Ectodermal cell (in vitro differentiated cells): Measurements from ENCODE around the gene NTN1.

Experiments
- H3K27ac ChIP-seq: 2 replicates; pipeline ENCODE4 v1.7.0; 2013; ENCODE audit warnings: mild to moderate bottlenecking, low read depth, low read length; ENCODE audit not compliant: insufficient read depth, poor library complexity, severe bottlenecking
- H3K27me3 ChIP-seq: 2 replicates; pipeline ENCODE4 v1.7.0; 2013; ENCODE audit warnings: mild to moderate bottlenecking, low read length; ENCODE audit not compliant: insufficient read depth, control insufficient read depth, poor library complexity, severe bottlenecking
- H3K36me3 ChIP-seq: one replicate; pipeline ENCODE4 v1.7.0; 2013; ENCODE audit warnings: low read length; ENCODE audit not compliant: control insufficient read depth, insufficient read depth
- H3K4me1 ChIP-seq: one replicate; pipeline ENCODE4 v1.7.0; 2013; ENCODE audit warnings: low read length; ENCODE audit not compliant: control insufficient read depth, insufficient read depth
- H3K4me3 ChIP-seq: 2 replicates; pipeline ENCODE4 v1.7.0; 2013; ENCODE audit warnings: low read depth, low read length, control low read depth; ENCODE audit not compliant: insufficient read depth
- H3K9me3 ChIP-seq: 2 replicates; pipeline ENCODE4 v1.7.0; 2013; ENCODE audit warnings: mild to moderate bottlenecking, low read length, moderate library complexity; ENCODE audit not compliant: control insufficient read depth
- WGBS, 2 experiments: methylation state at CpG; one replicate each; pipeline ENCODE4 v1.1.7; 2013; ENCODE audit warnings: missing lambda C conversion rate in 2 of 2; 5-methylcytosine and 5-hydroxymethylcytosine counted together

Gene NTN1

DNA sequence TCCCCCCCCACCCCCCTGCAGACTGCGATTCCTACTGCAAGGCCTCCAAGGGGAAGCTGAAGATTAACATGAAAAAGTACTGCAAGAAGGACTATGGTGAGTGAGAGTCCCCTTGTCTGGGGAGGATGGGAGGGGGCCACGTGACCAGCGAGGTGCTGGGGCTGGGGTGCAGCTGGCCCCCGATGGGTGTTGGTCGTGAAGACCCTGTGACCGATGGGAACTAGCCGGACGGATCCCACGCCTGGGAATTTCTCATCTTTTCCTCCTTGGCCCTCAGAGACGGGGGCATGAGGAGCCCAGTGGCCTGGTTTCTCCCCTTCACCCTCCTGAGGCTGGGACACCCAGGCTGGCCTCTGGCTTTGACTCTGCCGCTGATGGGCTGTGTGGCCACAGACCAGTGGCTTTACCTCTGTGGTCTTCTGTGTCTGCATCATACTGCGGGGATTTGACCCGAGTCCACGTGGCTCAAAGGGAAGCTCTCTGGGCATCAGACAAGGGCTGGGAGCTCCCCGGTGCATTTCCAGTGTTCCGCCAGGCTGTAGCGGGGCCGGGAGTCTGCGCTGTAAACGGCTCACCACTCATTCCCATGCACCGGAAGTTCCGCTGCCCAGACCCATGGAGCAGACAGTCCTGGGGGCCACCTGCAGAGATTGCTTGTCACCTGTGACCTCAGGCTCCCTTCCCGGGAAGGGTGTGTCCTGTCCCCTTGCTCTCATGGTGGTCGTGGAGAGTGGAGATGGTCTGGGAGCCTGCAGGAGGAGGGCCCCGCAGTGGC, 200.0 kb downstream of the NTN1 start:
- Histone ChIP-seq H3K27ac (peak overlapping the region; percentile 27), H3K27me3 (peaks cover 84% of the 10 kb centered on the region), H3K4me1 (peaks cover 32% of the 10 kb centered on the region), H3K9me3 (no peaks in the 10 kb centered on the region), H3K4me3 (no peak overlapping the region), H3K36me3 (no peaks in the 10 kb centered on the region)
- 67 to 70% methylated on average over 24 to 25 of the region's 25 CpGs for WGBS, 2 experiments

DNA sequence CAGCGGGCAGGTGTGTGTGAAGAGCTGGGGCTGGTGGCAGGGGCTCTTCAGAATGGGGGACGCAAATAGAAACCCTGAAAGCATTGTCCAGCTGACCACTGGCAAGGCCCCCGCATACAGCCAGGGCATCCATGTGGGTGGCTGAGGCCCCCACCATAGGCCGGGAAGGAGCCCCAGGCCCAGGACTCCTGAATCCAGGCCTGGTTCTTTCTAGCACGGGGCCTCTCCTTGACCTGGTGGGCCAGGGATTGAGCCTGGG, 200.5 kb downstream of the NTN1 start:
- Histone ChIP-seq H3K27ac (no peak overlapping the region), H3K36me3 (no peaks in the 10 kb centered on the region), H3K9me3 (no peaks in the 10 kb centered on the region), H3K27me3 (peaks cover 87% of the 10 kb centered on the region), H3K4me1 (peaks cover 32% of the 10 kb centered on the region), H3K4me3 (no peak overlapping the region)
- WGBS, 2 experiments, result 91 to 93% methylated on average over 5 of the region's 5 CpGs

DNA sequence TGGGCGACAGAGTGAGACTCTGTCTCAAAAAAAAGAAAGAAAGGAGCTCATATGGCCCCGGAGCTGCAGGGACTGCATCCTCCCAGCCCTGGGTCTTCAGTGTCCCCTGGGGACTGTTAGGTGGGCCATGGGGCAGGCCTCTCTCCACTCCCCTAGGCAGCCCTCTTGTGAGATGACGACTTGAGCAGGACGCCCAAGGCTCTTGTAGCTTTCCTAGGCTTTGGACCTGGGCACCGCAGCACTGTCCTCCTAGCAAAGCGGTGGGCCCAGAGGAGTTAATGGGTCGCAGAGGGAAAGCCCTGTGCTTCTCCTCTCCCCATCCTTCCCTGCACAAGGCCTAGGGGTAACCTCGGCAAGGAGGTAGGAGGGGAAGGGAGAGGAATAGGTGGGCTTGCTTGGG, 202.2 kb downstream of the NTN1 start:
- Histone ChIP-seq H3K9me3 (no peaks in the 10 kb centered on the region), H3K27me3 (peaks cover 83% of the 10 kb centered on the region), H3K4me3 (no peak overlapping the region), H3K36me3 (no peaks in the 10 kb centered on the region), H3K27ac (no peak overlapping the region), H3K4me1 (peaks cover 32% of the 10 kb centered on the region)
- WGBS, 2 experiments, result 77 to 79% methylated on average over 8 of the region's 8 CpGs

DNA sequence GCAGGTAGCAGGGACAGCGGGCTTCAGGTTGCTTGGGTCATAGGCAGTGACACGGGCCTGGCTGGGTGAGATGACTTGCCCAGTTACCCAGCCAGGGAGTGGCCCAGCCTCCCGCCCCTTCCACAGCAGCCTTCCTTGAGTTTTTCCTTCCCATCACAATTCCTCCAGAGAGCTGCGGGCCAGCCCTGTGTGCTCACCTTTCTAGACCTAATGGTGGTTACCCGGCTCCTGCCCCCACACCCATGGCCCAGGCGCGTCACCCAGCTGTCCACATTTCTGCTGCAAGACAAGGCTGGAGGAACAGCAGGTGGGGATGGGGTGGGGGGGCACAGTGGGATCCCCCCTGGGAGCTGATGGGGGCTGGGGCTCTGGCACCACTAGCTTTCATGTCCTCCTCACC, 203.2 kb downstream of the NTN1 start:
- Histone ChIP-seq H3K4me1 (peaks cover 32% of the 10 kb centered on the region), H3K4me3 (no peak overlapping the region)
- 92 to 93% methylated on average over 7 of the region's 7 CpGs for WGBS, 2 experiments

DNA sequence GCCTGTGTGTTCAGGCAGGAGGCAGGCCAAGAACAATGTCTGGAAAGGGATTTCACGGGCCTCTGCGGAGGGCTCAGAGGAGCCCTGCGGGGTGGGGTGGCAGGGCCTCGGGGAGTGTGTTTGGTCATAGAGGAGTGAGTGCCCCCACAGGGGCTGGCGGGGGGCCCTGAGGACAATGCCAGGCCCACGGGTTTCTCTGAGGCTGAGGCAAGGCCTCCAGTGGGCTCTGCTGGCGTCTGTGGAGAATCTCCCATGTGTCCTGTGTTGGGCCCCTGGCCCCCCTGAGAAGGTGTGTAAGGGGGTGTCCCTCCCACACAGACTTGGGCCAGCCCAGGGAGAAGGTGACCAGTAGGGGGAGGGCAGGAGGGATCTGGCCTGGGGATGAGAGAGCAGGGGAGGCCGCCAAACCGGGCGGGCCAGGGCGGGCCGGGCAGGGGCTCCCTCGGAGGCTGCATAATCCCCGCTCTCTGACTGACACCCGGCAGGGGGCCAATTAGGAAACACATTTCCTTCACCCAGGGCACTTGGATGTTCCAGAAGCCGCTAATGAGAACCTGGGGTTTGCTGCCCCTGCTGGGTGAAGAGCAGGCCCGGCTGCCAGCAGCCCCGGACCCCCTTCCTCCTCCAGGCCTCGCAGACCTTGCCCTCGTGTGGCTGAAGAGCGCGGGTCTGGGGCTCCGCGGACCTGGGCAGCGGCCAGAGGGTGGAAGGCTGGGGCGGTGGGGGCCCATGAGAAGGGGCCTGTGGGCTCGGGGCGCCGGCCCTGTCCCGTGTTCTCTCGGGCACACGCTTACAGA, 204.2 kb downstream of the NTN1 start:
- 27% methylated on average over 32 of the region's 32 CpGs for whole genome bisulfite sequencing, 2 experiments
- no peaks in the 10 kb centered on the region for H3K36me3 ChIP-seq
- H3K4me3 ChIP-seq, result no peak overlapping the region
- H3K9me3 ChIP-seq, result no peaks in the 10 kb centered on the region
- peaks cover 22% of the 10 kb centered on the region for H3K4me1 ChIP-seq
- H3K27me3 ChIP-seq, result peaks cover 67% of the 10 kb centered on the region
- no peak overlapping the region for H3K27ac ChIP-seq

More for the DNA sequence above, 203.2 kb downstream of the NTN1 start:
- Histone ChIP-seq H3K9me3 (no peaks in the 10 kb centered on the region), H3K27me3 (peaks cover 73% of the 10 kb centered on the region), H3K27ac (no peak overlapping the region), H3K36me3 (no peaks in the 10 kb centered on the region)

DNA sequence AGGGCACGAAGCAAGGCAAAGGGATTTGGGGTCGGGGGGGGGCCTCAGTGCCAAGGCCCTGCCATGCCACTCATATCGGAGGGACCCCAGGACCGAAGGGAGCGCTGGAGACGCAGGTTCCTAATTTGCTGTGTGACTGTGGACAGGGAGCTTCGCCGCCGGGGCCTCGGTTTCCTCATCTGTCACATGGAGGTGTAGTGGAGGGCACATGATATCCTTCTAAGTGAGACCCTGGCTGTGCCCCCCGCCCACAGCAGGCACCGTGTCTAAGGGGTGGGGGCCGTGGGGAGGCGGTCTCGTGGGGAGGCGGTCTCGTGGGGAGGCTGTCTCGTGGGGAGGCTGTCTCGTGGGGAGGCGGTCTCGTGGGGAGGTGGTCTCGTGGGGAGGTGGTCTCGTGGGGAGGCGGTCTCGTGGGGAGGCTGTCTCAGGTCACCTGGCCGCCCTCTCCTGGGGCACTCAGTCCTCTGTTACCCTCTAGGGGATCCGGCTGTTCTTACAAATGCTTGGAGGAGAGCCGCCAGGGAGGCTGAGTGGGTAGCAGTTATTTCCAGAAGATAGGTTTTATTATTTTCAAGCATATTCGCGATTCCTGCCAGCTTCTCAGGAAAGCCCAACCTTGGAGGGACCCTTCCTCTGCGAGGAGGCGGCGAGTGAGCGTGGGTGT, 205.0 kb downstream of the NTN1 start:
- Histone ChIP-seq H3K4me1 (peaks cover 17% of the 10 kb centered on the region), H3K9me3 (no peaks in the 10 kb centered on the region), H3K4me3 (no peak overlapping the region), H3K36me3 (no peaks in the 10 kb centered on the region), H3K27me3 (peaks cover 67% of the 10 kb centered on the region), H3K27ac (no peak overlapping the region)
- 86 to 87% methylated on average over 34 of the region's 34 CpGs for WGBS, 2 experiments

DNA sequence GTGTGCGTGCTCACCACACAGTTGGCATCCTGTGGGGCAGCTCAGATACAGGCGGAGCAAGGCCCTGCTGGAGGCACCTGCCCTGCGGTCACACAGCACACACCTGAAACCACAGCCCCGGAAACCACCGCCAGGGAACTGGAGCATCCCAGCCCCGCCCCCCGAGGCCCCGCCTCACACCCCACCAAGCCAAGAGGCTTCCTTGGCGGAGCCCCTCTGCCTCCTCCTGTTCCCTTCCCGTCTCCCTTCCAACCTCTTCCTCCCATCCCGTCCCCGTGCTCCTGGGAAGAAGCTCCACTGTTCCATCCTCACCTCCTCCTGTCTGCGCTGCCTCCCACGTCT, 205.5 kb downstream of the NTN1 start:
- WGBS, 2 experiments, result 70 to 71% methylated on average over 14 of the region's 14 CpGs
- peaks cover 12% of the 10 kb centered on the region for H3K4me1 ChIP-seq
- H3K27ac ChIP-seq, result no peak overlapping the region
- H3K9me3 ChIP-seq, result no peaks in the 10 kb centered on the region
- H3K4me3 ChIP-seq, result no peak overlapping the region
- H3K27me3 ChIP-seq, result peaks cover 62% of the 10 kb centered on the region
- no peaks in the 10 kb centered on the region for H3K36me3 ChIP-seq

DNA sequence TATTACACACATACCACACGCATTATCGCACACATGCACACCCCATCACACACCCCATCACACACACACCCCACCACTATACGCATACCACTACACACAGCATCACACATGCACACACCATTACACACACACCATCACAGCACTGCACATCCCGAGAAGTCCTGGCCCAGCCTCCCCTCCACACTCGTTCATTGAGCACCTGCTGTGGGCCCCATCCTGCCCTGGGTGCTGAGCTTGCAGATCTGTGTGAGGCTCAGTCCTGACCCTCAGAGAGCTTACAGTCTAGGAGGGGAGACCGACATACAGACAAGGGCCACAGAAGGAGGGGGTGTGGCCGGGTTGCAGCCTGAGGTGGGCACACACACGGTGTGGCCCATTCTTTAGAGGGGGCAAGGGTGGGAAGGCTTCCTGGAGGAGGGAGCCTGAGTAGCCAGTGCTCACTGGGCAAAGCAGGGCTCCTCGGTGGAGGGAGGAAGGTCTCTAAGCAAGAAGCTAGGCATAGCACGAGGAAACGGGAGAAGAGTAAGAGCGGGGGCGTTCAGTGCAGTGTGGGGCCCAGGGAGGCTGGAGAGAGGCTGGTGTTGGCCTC, 206.6 kb downstream of the NTN1 start:
- H3K36me3 ChIP-seq, result no peaks in the 10 kb centered on the region
- no peaks in the 10 kb centered on the region for H3K9me3 ChIP-seq
- peaks cover 4% of the 10 kb centered on the region for H3K4me1 ChIP-seq
- WGBS, 2 experiments, result 83 to 85% methylated on average over 13 of the region's 13 CpGs
- H3K4me3 ChIP-seq, result no peak overlapping the region
- no peak overlapping the region for H3K27ac ChIP-seq
- peaks cover 50% of the 10 kb centered on the region for H3K27me3 ChIP-seq

DNA sequence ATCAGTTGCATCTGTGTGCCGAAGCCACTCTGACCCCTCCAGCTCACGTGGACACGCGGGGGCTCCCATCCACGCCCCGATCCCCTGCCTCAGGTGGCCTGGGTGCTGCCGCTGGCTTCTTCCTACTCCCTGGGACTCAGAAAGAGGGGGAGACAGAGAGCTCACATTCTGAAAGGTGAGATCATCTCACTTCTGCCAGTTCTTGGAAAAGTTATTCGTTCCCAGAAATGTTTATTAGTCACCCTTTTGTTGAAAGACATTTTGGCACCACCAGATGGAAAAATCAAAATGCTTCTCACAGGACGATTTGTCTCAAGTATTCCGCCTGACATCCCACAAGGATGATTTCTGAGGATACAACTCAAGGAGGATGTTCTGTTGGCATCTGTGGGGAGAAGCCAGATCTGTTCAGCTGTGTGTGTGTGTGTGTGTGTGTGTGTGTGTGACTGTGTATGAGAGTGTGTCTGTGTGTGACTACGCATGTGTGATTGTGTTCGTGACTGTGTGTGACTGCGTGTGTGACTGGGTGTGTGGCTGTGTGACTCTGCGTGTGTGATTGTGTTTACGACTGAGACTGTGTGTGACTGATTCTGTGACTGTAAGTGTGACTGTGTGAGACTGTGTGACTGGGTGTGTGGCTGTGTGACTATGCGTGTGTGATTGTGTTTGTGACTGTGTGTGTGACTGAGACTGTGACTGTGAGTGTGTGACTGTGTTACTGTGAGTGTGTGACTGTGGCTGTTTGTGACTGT, 207.3 kb downstream of the NTN1 start:
- no peaks in the 10 kb centered on the region for H3K9me3 ChIP-seq
- WGBS, 2 experiments, result 84 to 85% methylated on average over 16 of the region's 16 CpGs
- peaks cover 45% of the 10 kb centered on the region for H3K27me3 ChIP-seq
- H3K4me1 ChIP-seq, result peaks cover 7% of the 10 kb centered on the region
- H3K4me3 ChIP-seq, result no peak overlapping the region
- H3K27ac ChIP-seq, result no peak overlapping the region
- no peaks in the 10 kb centered on the region for H3K36me3 ChIP-seq
